IPS DF 19.7 (cell line): ENCODE results near the gene RNF112.

Source experiments
- DNase-seq: peaks from one replicate; pipeline ENCODE4 v3.0.0-alpha.2; 2013; ENCODE audit warnings: low read depth, low spot score

Gene RNF112

GRCh38 chr17:19375732-19376131, 35.3 kb upstream of the RNF112 start:
- no peak for DNase-seq

GRCh38 chr17:19376811-19377210, 34.2 kb upstream of the RNF112 start:
- no peak for DNase-seq

GRCh38 chr17:19377602-19378415, 33.2 kb upstream of the RNF112 start:
- DNase-seq: peak; percentile 94

- no peak for DNase-seq
These were observed 32.3 kb upstream of the RNF112 start, which contains the start of gene MAPK7 for GRCh38 chr17:19378416-19379360. Gene MAPK7, plus strand, starts transcription at chr17:19378498. Its CDS starts 403 bp downstream, at chr17:19378901.

- DNase-seq: no peak
These were observed 31.5 kb upstream of the RNF112 start for GRCh38 chr17:19379361-19380065.

- no peak for DNase-seq
These were observed 30.3 kb upstream of the RNF112 start for GRCh38 chr17:19380481-19381301.

GRCh38 chr17:19381361-19381740, 29.7 kb upstream of the RNF112 start:
- DNase-seq: no peak

GRCh38 chr17:19381741-19382444, 29.1 kb upstream of the RNF112 start:
- DNase-seq: no peak

GRCh38 chr17:19382531-19383444, 28.2 kb upstream of the RNF112 start:
- no peak for DNase-seq

- DNase-seq: no peak
These were observed 27.2 kb upstream of the RNF112 start for GRCh38 chr17:19383681-19384470.

GRCh38 chr17:19384723-19385391, 26.2 kb upstream of the RNF112 start:
- no peak for DNase-seq

- DNase-seq: no peak
These were observed 25.5 kb upstream of the RNF112 start for GRCh38 chr17:19385521-19385983.

GRCh38 chr17:19386051-19386929, 24.7 kb upstream of the RNF112 start:
- no peak for DNase-seq

- DNase-seq: no peak
These were observed 23.8 kb upstream of the RNF112 start, which contains the start of gene MFAP4 for GRCh38 chr17:19386974-19387920. Gene MFAP4, minus strand, starts transcription at chr17:19387190. Its CDS starts 35 bp downstream, at chr17:19387155.

GRCh38 chr17:19387921-19388521, 23.0 kb upstream of the RNF112 start:
- no peak for DNase-seq
